HG03439 (cell line): ENCODE measurements around the gene ZNF653.

Experiments used
- ATAC-seq: cut with Tn5 transposase; IDR thresholded peaks from one replicate; pipeline ENCODE4 v1.9.1; 2021; ENCODE audit warnings: mild to moderate bottlenecking, moderate library complexity; ENCODE audit not compliant: unreplicated experiment

The ZNF653 gene

GRCh38 chr19:11505504-11506100, at the start of gene ZNF653:
Gene ZNF653, minus strand, starts transcription at chr19:11505839. Its CDS starts 53 bp downstream, at chr19:11505786.
- ATAC-seq, result peak; percentile 55

GRCh38 chr19:11555246-11555645, 49.6 kb upstream of the ZNF653 start:
- no peak for ATAC-seq

GRCh38 chr19:11554160-11554559, 48.5 kb upstream of the ZNF653 start:
- ATAC-seq, result no peak

- ATAC-seq, result no peak
Observed at GRCh38 chr19:11552666-11553372, 47.2 kb upstream of the ZNF653 start.

- ATAC-seq, result no peak
Observed at GRCh38 chr19:11551603-11552235, 46.1 kb upstream of the ZNF653 start.

- no peak for ATAC-seq
Observed at GRCh38 chr19:11550265-11550664, 44.6 kb upstream of the ZNF653 start.

- no peak for ATAC-seq
Observed at GRCh38 chr19:11549386-11549953, 43.8 kb upstream of the ZNF653 start.

GRCh38 chr19:11547929-11548700, 42.5 kb upstream of the ZNF653 start:
- ATAC-seq, result no peak

GRCh38 chr19:11541238-11541637, 35.6 kb upstream of the ZNF653 start:
- no peak for ATAC-seq

- ATAC-seq, result no peak
Observed at GRCh38 chr19:11540645-11541044, 35.0 kb upstream of the ZNF653 start.

- no peak for ATAC-seq
Observed at GRCh38 chr19:11539495-11540365, 34.1 kb upstream of the ZNF653 start.

- ATAC-seq, result no peak
Observed at GRCh38 chr19:11538232-11539036, 32.8 kb upstream of the ZNF653 start, which contains the start of gene CNN1. Gene CNN1, plus strand, starts transcription at chr19:11538851. Its CDS starts 77 bp downstream, at chr19:11538928.

- peak; percentile 76 for ATAC-seq
Observed at GRCh38 chr19:11535792-11536595, 30.4 kb upstream of the ZNF653 start.

GRCh38 chr19:11534948-11535347, 29.3 kb upstream of the ZNF653 start:
- no peak for ATAC-seq

GRCh38 chr19:11534538-11534937, 28.9 kb upstream of the ZNF653 start:
- ATAC-seq, result no peak

GRCh38 chr19:11530432-11530831, 24.8 kb upstream of the ZNF653 start:
- ATAC-seq, result no peak

- peak; percentile 90 for ATAC-seq
Observed at GRCh38 chr19:11528551-11529341, 23.1 kb upstream of the ZNF653 start, which contains the start of gene ECSIT. Gene ECSIT, minus strand, starts transcription at chr19:11529134. Its CDS starts 9,964 bp downstream, at chr19:11519170.
